SK-N-MC (cell line): ENCODE data around the gene CCDC32.
A peak's percentile ranks its signal among the peaks of the same experiment; 100 is the strongest.

ENCODE experiments used
- DNase-seq: peaks from one replicate; pipeline ENCODE4 v3.0.0-alpha.2; 2011; ENCODE audit warnings: low read depth, low spot score
- H3K27ac ChIP-seq: fragments of 200-600 bp; sonication (generic); 2 replicates; pipeline ENCODE4 v1.5.1; 2016; ENCODE audit warnings: mixed run types
- H3K36me3 ChIP-seq: fragments of 200-600 bp; sonication (generic); 2 replicates; pipeline ENCODE4 v1.6.1; 2017; ENCODE audit warnings: antibody characterized with exemption, low read length, mixed read lengths; ENCODE audit not compliant: insufficient read depth
- H3K4me3 ChIP-seq: fragments of 200-600 bp; sonication (generic); 2 replicates; pipeline ENCODE4 v1.5.1; 2016
- H3K9ac ChIP-seq: fragments of 200-600 bp; sonication (generic); 2 replicates; pipeline ENCODE4 v1.8.0; 2017; ENCODE audit warnings: mixed run types, mixed read lengths; ENCODE audit not compliant: insufficient read length
- H3K9me3 ChIP-seq: fragments of 200-600 bp; sonication (generic); 2 replicates; pipeline ENCODE4 v1.6.1; 2017; ENCODE audit warnings: low read depth, mild to moderate bottlenecking, antibody characterized with exemption, low read length, moderate library complexity, mixed read lengths
- EZH2 ChIP-seq: fragments of 200-600 bp; sonication (generic); IDR thresholded peaks from one replicate; pipeline ENCODE4 v1.6.1; 2017; ENCODE audit warnings: antibody characterized with exemption
- FOXP2 ChIP-seq: optimal IDR thresholded peaks from 2 replicates; pipeline ENCODE3; 2011; ENCODE audit warnings: mild to moderate bottlenecking, moderate library complexity; ENCODE audit not compliant: insufficient read depth; ENCODE audit errors: extremely low read length, control extremely low read depth
- POLR2AphosphoS5 ChIP-seq: IDR thresholded peaks from 2 replicates; pipeline ENCODE4 v1.6.1; 2012; ENCODE audit warnings: mild to moderate bottlenecking, low read depth, low read length, borderline replicate concordance

Gene CCDC32

DNA sequence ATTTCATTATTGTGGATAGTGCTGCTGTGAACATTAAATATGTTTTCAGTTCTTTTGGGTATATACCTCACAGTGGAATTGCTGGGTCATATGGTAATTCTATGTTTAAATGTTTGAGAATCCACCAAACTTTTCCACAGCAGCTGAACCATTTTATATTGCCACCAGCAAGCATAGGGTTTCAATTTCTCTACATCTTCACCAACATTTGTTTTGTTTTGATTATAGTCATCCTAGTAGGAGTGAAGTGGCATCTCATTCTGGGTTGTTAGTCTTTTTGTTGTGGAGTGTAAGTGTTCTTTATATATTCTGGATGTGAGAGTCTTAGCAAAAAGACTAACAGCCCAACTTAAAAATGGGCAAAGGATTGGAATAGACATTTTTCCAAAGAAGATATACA lies 10.3 kb upstream of the CCDC32 start:
- Histone ChIP-seq H3K4me3 (no peak overlapping the region), H3K27ac (no peak overlapping the region), H3K9ac (no peak overlapping the region), H3K36me3 (peaks cover 34% of the 10 kb centered on the region), H3K9me3 (no peaks in the 10 kb centered on the region)
- no peak for DNase-seq
- no peak for TF ChIP-seq EZH2
- TF ChIP-seq FOXP2: no peak
- no peak for TF ChIP-seq POLR2AphosphoS5

DNA sequence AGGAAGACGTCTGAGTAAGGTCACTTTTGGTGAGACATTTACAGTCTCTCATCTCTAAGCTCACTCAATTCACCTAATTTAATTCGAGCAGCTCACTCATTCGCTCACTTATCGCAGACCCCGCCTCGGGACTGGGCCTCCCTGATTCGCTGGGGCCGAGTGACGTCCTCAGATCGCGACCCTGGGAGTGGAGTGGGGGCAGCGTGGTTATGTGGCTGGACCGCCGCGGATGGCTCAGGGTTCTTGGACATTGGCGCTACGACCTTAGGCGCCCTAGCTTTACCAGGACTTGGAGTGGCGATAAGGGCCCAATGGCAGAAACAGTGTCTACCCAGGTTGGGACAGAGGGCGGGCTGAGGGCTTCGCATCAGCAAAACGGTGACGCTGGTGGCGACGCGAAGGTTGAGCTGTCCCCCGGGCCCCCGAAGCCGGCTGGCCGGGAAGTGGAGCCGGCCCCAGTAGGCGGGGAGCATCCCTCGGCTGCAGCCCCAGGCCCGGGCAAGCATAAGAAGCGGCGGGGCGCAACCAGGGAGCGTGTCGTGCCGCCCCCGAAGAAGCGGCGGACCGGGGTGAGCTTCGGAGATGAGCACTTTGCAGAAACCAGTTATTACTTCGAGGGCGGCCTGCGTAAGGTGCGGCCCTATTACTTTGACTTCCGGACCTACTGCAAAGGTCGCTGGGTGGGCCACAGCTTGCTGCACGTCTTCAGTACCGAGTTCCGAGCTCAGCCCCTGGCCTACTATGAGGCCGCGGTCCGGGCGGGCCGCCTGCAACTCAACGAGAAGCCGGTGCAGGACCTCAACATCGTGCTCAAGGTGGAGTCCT lies 4.5 kb upstream of the CCDC32 start, which contains the start of gene RPUSD2:
RPUSD2 (plus strand) TSS at position 171 of the 825 bp plus-strand sequence; CDS start at position 210, 39 bp downstream.
- peak within 1 kb of the TSS; percentile 38; the same call in 1 of the 2 replicates for H3K27ac ChIP-seq

DNA sequence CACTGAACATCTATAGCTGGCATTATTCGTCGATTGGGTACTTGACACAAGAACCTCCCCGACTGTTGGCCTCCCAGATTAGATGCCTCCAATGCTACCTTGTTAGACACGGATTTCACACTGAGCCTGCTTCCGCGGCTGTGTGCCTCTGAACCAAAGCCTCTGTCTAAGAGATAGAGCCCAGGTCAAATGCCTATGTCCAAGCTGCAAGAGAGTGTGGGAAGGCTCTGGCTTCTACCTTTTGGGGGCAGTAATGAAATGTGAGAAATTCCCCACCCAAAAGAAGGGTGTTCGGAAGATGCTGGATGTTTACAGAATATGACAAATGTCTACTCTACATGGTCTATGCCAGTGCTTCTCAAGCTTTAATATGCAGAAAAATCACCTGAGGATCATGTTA lies 2.3 kb upstream of the CCDC32 start:
- DNase-seq: no peak
- Histone ChIP-seq H3K27ac (no peak overlapping the region), H3K36me3 (peaks cover 9% of the 10 kb centered on the region; the same call in 1 of the 2 replicates), H3K9ac (no peak overlapping the region), H3K9me3 (no peaks in the 10 kb centered on the region), H3K4me3 (no peak overlapping the region)
- TF ChIP-seq FOXP2: no peak
- no peak for TF ChIP-seq EZH2
- no peak for TF ChIP-seq POLR2AphosphoS5

More for the DNA sequence above, 4.5 kb upstream of the CCDC32 start, which contains the start of gene RPUSD2:
- TF ChIP-seq FOXP2 (no peak), POLR2AphosphoS5 (peak; percentile 92; the same call in 1 of the 2 replicates), EZH2 (no peak)
- H3K9me3 ChIP-seq: no peaks in the 10 kb centered on the region
- H3K4me3 ChIP-seq: peak within 1 kb of the TSS; percentile 86
- peak; percentile 44 for DNase-seq
- peak within 1 kb of the TSS; percentile 84 for H3K9ac ChIP-seq
- H3K36me3 ChIP-seq: peaks cover 25% of the 10 kb centered on the region

DNA sequence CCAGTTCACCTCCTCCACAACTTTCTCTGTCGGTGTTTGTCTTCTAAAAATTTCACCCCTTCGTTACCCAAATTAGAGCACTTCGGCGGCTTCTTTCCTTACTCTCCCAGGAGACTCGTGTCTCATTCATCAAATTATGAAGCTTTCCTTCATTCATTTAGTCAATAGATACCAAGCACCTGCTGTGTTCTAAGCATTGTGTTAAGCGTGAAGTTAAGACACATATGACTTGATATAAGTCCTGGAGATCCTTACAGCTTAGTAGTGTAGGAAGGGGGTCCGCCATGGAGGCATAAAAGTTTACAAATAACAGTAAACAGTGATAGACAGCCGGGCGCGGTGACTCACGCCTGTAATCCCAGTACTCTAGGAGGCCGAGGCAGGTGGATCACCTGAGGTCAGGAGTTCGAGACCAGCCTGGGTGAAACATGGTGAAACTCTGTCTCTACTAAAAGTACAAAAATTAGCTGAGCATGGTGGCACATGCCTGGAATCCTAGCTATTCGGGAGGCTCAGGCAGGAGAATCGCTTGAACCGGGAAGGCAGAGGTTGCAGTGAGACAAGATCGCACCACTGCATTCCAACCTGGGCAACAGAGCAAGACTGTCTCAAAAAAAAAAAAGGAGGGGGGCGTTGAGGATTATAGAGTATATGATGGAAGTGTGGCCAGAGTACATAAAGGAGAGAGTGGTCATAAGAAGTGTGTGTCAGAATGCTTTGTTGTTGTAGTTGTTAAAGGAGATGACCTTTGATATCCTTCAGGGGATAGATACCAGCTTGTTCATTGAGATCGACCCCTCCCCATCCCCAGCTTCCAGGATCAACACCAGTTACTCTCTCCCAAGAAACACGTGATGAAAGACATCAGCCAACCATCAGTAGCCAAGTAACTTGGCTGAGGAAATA lies 744 bp upstream of the CCDC32 start:
- H3K9ac ChIP-seq: no peak overlapping the region
- H3K27ac ChIP-seq: no peak overlapping the region
- TF ChIP-seq FOXP2 (no peak), EZH2 (no peak), POLR2AphosphoS5 (no peak)

DNA sequence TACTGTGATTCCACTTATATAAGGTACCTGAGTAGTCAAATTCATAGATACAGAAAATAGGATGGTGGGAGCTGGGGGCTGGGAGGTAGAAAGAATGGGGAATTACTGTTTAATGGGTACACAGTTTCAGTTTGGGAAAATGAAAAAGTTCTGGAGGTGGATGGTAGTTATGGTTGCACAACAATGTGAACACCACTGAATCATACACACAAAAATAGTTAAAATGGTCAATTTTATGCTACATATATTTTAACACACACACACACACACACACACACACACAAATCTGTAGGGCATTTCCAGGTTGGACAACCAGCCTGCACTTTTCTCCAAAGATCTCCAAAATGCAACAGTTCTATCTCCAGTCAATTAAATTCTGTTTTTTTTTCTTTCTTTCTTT lies 1.4 kb downstream of the CCDC32 start:
- Histone ChIP-seq H3K4me3 (no peak overlapping the region), H3K9me3 (no peaks in the 10 kb centered on the region), H3K9ac (no peak overlapping the region), H3K27ac (no peak overlapping the region), H3K36me3 (peaks cover 4% of the 10 kb centered on the region; the same call in 1 of the 2 replicates)
- no peak for TF ChIP-seq POLR2AphosphoS5
- no peak for TF ChIP-seq FOXP2
- TF ChIP-seq EZH2: no peak
- DNase-seq: no peak

More for the DNA sequence above, 744 bp upstream of the CCDC32 start:
- Histone ChIP-seq H3K36me3 (peaks cover 4% of the 10 kb centered on the region; the same call in 1 of the 2 replicates), H3K9me3 (no peaks in the 10 kb centered on the region), H3K4me3 (peak overlapping the region; percentile 99)
- DNase-seq: no peak

DNA sequence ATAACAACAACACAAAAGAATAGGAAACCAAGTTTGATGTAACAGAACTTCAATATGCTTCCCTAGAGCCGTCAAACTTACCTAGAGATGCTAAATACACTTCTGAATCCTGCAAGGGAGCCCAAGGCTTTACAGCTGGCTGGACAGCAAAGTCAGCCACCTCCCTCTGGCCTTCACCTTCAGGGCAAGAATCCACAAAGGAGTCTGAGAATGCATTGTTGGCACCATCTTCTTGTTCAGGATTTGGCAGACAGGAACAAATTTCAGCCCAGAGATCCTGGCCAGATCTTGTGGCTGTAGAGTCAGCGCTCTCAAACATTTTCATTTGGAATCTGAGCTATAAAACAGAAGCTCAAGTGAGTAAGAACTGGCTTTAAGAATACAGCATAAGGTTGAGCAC lies 2.2 kb downstream of the CCDC32 start:
- no peak for DNase-seq
- peaks cover 4% of the 10 kb centered on the region; the same call in 1 of the 2 replicates for H3K36me3 ChIP-seq
- no peaks in the 10 kb centered on the region for H3K9me3 ChIP-seq
- no peak for TF ChIP-seq POLR2AphosphoS5
- TF ChIP-seq EZH2: no peak
- no peak for TF ChIP-seq FOXP2
- H3K9ac ChIP-seq: no peak overlapping the region
- no peak overlapping the region for H3K4me3 ChIP-seq
- no peak overlapping the region for H3K27ac ChIP-seq

DNA sequence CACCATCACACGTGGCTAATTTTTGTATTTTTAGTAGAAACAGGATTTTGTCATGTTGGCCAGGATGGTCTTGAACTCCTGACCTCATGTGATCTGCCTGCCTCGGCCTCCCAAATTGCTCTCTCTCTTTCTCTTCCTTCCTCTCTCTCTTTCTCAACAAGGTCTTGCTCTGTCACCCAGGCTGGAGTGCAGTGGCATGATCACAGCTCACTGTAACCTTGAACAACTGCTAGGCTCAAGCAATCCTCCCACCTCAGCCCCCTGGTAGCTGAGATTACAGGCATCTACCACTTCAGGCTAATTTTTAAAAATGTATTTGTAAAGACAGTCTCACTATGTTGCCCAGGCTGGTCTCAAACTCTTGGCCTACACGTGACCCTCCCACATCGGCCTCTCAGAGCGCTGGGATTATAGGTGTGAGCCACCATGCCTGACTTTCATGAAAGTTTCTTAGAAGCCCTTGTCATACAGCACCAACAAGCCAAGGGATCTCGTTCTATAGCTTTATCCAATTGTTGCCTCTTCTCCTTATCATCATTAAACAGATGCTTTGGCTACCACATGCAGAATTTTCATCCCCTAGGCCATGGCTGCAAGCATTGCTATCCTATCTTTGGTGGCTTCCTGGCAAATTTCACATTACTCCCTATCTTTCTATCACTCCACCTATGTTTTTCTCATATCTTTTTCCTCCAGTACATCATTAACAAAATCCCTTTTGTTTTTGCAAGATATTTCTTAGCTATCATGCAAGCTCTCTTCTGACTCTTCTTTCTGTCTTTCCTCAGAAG lies 5.7 kb downstream of the CCDC32 start:
- peaks cover 17% of the 10 kb centered on the region for H3K36me3 ChIP-seq
- H3K27ac ChIP-seq: no peak overlapping the region
- TF ChIP-seq POLR2AphosphoS5 (no peak), FOXP2 (no peak), EZH2 (no peak)
- H3K4me3 ChIP-seq: no peak overlapping the region
- H3K9me3 ChIP-seq: no peaks in the 10 kb centered on the region
- no peak overlapping the region for H3K9ac ChIP-seq
- DNase-seq: no peak
